Testis (tissue), 2 donors: ENCODE data around the gene GSK3A.

Experiments used
- POLR2A ChIP-seq: fragments of 450-650 bp; IDR thresholded peaks from one replicate; pipeline ENCODE4 v1.6.1; 2017; ENCODE audit warnings: antibody characterized with exemption, mild to moderate bottlenecking, moderate library complexity
- TF ChIP-seq, protein P1 (sequence below), 3 experiments: fragments of 450-650 bp in 2 of 3; fragments of 200-600 bp in 1 of 3; sonication (generic) in 1 of 3; IDR thresholded peaks; one replicate each; pipeline ENCODE4 v1.5.1; 2016 to 2019; ENCODE audit warnings: antibody characterized with exemption in 3 of 3, mild to moderate bottlenecking in 2 of 3, moderate library complexity in 1 of 3

DNA sequence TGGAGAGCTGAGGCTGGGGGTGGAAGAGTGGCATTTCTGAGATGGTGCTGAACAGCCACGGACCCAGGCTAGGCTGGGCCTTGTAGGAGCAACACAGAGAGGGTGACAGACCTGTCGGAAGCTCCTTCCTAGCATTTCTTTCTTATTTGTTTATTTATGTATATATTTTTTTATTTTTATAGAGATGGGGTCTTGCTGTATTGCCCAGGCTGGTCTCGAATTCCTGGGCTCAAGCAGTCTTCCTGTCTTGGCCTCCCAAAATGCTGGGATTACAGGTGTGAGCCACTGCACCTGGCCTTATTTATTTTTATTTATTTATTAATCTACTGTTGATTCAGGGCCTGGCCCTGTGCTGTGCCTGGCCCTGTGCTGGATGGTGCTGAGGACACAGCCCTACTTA is 33.1 kb upstream of the GSK3A start:
- TF ChIP-seq, protein P1, sequence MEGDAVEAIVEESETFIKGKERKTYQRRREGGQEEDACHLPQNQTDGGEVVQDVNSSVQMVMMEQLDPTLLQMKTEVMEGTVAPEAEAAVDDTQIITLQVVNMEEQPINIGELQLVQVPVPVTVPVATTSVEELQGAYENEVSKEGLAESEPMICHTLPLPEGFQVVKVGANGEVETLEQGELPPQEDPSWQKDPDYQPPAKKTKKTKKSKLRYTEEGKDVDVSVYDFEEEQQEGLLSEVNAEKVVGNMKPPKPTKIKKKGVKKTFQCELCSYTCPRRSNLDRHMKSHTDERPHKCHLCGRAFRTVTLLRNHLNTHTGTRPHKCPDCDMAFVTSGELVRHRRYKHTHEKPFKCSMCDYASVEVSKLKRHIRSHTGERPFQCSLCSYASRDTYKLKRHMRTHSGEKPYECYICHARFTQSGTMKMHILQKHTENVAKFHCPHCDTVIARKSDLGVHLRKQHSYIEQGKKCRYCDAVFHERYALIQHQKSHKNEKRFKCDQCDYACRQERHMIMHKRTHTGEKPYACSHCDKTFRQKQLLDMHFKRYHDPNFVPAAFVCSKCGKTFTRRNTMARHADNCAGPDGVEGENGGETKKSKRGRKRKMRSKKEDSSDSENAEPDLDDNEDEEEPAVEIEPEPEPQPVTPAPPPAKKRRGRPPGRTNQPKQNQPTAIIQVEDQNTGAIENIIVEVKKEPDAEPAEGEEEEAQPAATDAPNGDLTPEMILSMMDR (IDR thresholded peaks at IDR 0.05), result no peak
- no peak for TF ChIP-seq POLR2A
